Measurements from ENCODE around the gene SLC24A3.
A peak's percentile ranks its signal among the peaks of the same experiment; 100 is the strongest.
"Not testable (repeated sequence)": the region's sequence is repeated elsewhere in the genome, so short reads cannot be mapped to it uniquely, and the experiment has no call there.

SLC24A3 gene

DNA sequence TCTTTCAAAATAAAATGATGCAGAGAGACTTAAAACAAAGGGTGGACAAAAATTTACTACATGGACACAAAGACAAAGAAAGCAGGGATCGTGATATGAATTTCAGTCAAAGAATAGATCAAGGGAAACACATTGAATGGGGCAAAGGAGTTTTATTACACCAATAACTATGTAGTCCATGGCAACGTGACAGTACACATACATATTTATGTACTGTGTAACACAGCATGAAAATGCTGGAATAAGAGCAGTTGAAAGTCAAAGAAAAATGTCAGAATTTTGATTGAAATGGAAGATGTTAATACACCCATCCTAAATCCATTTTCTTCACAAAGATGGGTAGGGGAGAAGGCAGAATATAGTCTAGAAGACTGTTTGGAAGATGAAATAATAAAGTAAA is 536.2 kb downstream of the SLC24A3 start:
- FAIRE-seq (no peak), DNase-seq (ENCODE audit: insufficient read length, low spot score) (no peak)
- TF ChIP-seq POLR2A (IDR thresholded peaks at IDR 0.05; ENCODE audit: low read depth, low read length), result no peak

DNA sequence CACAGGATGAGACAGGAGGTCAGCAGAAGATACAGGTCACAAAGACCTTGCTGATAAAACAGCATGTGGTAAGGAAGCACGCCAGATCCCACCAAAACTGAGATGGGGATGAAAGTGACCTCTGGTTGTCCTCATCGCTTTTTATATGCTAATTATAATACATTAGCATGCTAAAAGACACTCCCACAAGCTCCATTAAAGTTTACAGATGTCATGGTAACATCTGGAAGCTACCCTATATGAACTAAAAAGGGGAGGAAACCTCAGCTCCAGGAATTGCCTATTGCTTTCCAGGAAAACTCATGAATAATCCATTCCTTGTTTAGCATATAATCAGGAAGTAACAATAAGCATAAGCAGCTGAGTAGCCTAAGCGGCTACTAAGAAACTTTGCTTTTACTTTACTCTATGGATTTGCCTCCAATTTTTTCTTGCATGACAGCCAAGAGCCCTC is 537.2 kb downstream of the SLC24A3 start:
- DNase-seq (ENCODE audit: insufficient read length, low spot score) (no peak), FAIRE-seq (no peak)
- no peak for TF ChIP-seq POLR2A (IDR thresholded peaks at IDR 0.05; ENCODE audit: low read depth, low read length)

DNA sequence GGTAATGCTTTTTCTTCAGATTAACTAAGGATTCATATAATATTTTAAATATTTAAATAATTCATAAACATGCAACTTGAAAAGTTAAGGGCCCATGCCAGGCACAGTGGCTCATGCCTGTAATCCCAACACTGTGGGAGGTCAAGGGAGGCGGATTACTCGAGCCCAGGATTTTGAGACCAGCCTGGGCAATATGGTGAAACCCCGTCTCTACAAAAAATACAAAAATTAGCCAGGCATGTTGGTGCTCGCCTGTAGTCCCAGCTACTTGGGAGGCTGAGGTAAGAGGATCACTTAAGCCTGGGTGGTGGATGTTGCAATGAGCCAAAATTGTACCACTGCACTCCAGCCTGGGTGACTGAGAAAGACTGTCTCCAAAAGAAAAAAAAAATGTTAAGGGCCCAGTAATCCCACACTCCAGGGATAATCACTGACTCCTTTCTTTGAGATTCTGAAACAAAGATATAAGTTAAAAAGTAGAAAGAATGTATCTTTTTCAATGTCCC is 537.7 kb downstream of the SLC24A3 start:
- TF ChIP-seq POLR2A (IDR thresholded peaks at IDR 0.05; ENCODE audit: low read depth, low read length), result no peak
- FAIRE-seq (no peak), DNase-seq (ENCODE audit: insufficient read length, low spot score) (no peak)

DNA sequence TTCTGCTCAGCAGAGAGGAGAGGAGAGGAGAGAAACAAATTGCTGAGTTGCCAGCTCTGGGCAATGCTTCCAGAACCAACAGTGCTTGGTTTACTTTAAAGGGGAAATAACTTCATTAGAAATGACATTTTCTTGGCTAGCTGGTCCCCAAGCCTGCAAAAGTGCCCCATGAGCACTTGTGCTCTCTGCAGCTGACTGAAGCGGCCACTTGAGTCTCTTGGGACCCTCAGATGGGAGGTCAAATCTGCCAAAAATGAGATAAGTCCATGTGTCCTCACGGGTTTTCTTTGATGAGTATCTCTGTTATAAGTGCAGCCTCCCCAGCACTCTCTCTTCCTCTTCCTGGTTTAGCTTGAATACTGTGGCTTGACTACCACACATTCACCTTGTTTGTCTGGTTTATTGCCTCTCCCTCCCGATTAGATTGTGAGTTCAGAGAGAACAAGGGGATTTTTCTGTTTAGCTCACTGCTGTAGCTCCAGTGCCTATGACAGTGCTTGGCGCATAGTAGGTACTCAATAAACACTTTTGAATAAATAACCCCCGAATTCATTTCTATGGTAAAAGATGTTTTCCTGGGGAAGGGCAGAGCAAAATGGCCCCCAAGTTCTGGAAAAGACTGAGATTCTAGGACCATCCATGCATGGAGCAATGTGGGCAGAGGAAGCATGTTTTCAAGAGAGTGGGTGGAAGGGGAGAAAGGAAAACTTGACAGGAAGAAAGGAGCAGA is 538.6 kb downstream of the SLC24A3 start:
- FAIRE-seq (no peak), DNase-seq (ENCODE audit: insufficient read length, low spot score) (no peak)
- TF ChIP-seq POLR2A (IDR thresholded peaks at IDR 0.05; ENCODE audit: low read depth, low read length), result no peak

DNA sequence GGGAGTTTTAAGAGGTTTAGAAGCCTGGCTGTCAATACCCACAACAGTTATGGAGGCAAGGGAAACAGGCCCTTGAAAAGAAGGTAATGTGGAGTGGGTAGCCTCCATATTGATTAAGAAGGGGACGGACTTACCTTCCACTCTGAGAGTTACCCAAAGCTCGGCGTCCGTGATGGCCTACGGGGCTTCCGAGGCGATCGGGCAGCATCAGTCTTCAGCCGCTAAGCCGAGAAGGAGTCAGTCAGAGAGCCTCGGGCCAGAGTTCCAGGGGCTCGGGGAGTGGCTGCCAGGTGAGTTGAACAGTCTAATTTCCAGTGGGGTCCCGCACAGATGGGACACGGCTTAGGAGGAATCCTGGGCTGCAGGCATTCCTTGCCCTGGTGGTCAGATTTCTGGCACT is 541.8 kb downstream of the SLC24A3 start:
- DNase-seq (ENCODE audit: insufficient read length, low spot score); FAIRE-seq: not testable (repeated sequence)

DNA sequence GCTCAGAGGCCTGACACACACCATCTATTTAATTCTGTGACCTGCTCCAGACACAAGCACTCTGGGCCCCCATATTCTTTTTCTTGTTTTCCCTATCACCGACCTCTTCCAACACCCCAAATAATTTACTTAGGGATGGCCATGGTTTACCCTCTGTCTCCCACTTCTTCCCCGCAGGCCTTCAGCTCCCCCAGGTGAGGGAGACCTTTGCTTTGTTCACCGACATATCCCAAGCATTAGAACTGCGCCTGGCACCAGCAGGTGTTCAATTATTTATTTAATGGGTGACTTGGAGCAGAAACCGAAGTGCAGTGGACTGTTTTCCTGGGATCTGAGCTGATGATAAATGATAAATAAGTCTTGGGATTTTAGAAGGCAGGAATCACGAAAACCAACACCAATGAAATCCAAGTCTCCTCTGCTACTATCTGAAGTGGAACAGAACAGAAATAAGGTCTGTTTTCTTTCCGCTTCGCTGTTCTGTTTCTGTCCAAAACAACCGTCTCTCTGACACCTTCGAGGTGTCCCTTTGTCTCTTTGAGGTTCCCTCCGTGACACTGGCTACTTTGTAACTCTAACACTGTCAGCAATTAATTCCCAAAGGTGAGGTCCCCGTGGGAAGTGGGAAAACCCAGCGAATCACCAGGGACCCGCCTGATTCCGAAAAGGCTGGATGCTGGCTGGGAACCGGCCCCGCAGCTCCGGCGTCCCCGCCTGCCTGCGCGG is 544.5 kb downstream of the SLC24A3 start:
- no peak for FAIRE-seq
- no peak for DNase-seq (ENCODE audit: insufficient read length, low spot score)
- no peak for TF ChIP-seq POLR2A (IDR thresholded peaks at IDR 0.05; ENCODE audit: low read depth, low read length)

DNA sequence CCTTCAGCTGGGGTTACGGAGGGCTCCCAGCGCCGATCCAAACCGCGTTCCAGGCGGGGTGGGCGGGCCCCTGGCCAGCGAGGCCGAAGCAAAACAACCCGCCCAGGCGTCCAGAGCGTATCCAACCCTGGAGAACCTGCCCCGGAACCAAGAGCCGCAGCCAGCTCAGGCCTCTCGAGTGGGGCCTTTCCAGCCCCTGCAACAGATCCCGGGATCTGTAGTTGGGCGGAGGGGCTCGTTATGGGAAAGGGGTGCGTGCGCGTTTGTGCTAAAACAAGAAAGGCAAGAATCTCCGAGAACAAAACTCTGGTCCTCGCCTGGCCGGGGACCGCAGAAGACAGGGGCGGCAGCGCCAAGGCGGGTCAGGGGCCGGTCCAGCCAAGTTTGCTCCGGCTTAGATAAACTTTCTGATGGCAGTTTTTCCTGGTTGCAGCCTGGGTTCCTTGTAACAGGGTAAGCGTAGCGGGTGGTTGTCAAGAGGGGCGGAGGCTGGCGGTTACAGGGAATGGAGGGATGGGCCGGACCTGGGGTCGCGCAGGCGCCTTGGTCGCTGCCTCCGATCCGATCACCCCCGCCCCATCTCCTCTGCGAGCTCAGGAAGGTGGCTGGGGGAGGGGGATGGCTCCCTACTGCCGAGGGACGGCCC is 545.2 kb downstream of the SLC24A3 start:
- no peak; the same call in 1 of the 2 replicates for TF ChIP-seq POLR2A (IDR thresholded peaks at IDR 0.05; ENCODE audit: low read depth, low read length)
- DNase-seq (ENCODE audit: insufficient read length, low spot score) (peak; percentile 91), FAIRE-seq (no peak)

DNA sequence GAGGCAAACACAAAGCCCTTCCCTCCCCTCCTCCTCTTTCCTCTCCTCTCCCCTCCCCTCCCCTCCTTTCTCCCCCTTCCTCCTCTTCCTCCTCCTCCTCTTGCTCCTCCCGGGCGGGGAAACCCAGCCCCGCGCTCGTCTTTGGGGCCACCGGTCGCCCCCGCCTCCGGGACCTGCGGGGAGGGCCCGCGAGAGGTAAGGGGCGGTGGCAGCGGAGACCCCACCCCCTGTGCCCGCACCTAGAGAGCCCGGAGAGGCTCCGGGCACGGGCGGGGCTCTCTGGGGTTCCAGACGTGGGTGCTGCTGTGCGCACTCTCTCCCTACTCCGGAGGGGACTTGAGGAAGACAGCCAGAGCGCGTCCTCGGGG is 545.7 kb downstream of the SLC24A3 start, which contains the start of gene RIN2:
RIN2 (plus strand) TSS at position 126 of the 368 bp plus-strand sequence. CDS start 131,344 bp downstream, outside the sequence.
- DNase-seq (ENCODE audit: insufficient read length, low spot score), result peak; percentile 69
- no peak for FAIRE-seq
- peak; percentile 10; the same call in 1 of the 2 replicates for TF ChIP-seq POLR2A (IDR thresholded peaks at IDR 0.05; ENCODE audit: low read depth, low read length)

DNA sequence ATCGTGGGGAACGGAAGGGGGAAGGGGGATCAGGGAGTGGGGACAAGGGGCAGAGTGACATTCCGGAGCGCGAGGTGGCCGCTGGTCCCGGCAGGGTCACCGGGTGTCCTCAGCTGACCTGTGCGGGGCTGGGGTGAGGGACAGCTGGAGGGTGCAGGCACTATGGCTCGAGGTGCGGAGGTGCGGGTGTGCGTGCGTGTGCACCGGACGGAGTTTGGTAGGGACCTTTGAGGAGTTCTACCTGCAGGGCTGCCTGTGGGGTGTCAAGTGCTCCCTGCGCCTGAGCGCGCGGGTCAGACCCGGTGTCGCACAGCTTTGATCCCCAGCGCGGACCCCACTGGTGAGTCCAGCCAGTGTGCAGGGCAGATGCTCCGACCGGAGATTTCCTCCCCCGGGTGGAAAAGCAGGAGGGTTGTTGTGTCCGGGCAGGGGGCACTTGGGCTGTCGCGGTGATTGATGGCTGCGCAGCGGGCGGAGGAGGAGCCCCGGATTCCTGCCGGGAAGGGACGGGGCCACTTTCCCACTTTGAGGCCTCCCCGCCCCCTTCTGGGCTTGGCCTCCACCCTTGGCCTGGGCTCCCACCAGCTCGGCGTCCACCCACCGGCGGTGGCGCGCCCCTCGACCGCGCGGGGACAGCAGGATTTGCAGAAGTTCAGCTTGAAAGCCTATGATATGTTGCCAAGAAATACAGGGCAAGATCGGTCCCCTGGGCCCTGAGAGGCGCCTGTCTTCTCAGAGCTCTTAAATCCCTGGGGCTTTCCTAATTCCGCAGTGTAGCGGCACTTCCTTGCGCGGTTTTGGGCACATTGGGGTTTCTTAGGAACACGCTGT is 546.3 kb downstream of the SLC24A3 start:
- FAIRE-seq, result no peak
- DNase-seq (ENCODE audit: insufficient read length, low spot score), result no peak
- TF ChIP-seq POLR2A (IDR thresholded peaks at IDR 0.05; ENCODE audit: low read depth, low read length), result no peak

DNA sequence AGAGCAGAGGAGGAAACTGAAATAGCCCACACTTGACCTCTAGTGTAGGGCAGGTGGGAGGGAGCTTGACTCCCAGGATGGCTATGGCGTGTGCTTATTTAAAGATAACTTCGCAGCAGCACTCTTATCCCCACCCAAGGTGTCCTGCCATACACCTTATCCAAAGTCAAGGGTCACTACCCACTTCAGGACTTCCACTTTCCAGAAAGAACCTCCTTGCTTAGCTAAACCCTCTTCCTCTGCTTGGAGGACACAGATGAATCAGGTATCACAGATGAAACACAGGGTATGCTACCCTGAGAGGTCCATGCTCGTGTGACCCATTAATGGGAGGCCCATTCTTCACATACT is 547.9 kb downstream of the SLC24A3 start:
- no peak for TF ChIP-seq POLR2A (IDR thresholded peaks at IDR 0.05; ENCODE audit: low read depth, low read length)
- DNase-seq (ENCODE audit: insufficient read length, low spot score) (no peak), FAIRE-seq (no peak)

DNA sequence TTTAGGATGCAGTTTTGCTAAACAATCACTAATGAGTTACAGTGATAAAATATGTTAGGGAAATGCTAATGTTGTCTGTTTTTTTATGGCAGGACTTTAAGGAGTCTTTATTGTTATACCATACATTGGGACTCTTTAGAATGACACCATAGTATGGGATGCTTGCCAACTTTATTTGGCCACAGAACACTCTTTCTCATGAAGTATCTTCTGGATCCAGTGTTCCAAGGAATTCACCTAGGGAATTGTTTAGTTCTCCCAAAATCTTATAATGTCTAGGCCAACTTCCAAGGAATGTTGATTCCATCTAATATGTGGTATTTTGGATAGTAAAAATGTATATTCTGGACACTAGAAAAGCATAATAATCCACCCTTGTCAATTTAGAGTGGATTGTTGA is 548.9 kb downstream of the SLC24A3 start:
- no peak for TF ChIP-seq POLR2A (IDR thresholded peaks at IDR 0.05; ENCODE audit: low read depth, low read length)
- FAIRE-seq, result no peak
- DNase-seq (ENCODE audit: insufficient read length, low spot score), result no peak

DNA sequence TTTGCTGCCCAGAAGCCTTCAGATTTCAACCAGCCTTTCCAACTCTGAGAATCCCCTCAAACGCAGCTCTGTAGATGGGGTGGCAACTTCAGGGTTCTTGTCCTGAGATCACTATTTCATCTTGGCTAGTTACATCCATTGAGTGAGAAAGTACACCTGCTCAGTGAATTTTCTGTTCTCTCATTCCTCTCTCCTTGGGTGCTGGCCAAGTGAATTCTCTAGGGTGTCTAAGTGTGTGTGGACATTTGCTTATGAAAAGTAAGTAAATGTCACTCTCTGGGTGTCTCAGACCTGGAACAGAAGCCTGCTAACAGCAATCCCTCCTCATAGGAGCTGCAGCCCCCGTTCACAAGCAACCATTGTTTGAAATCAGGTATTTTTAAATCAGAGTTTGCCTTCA is 549.4 kb downstream of the SLC24A3 start:
- DNase-seq (ENCODE audit: insufficient read length, low spot score), result no peak
- TF ChIP-seq POLR2A (IDR thresholded peaks at IDR 0.05; ENCODE audit: low read depth, low read length), result no peak
- FAIRE-seq, result no peak

DNA sequence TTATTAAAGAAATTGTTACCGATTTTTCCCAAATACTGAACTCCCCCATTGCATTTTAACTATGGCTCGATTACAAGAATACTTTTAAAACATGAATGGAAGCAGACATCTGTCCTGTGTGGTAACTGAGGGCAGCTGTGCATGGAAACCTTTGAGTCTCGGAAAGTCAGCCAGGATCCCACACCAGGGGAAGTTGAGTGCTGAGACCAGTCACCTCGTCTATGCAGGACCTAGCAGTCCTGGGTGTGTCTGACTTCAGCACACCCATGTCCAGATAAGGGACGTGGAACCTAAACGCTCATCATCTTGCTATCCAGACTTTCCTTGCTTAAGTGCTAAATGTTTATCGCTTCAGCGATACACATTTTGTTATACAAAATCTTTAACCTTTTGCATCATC is 551.8 kb downstream of the SLC24A3 start:
- no peak for TF ChIP-seq POLR2A (IDR thresholded peaks at IDR 0.05; ENCODE audit: low read depth, low read length)
- no peak for FAIRE-seq
- DNase-seq (ENCODE audit: insufficient read length, low spot score), result no peak

DNA sequence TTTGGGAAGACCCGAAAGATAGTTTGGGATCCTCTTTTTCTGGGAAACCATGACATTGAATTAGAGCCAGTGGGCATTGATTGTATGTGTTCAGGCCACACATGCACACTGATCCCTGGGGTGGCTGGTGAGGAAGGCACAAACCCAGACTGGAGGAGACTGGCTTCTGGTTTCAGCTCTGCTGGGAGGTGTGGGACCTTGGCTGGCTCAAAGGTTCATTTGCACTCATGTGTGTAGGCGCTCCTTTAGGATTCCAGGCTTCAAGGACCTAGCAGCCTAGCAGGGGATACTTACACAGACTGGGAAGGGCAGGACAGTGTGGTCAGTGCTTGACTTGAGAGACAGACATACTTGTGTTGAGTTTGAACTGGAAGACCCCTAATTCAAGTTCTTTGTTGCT is 552.8 kb downstream of the SLC24A3 start:
- no peak for FAIRE-seq
- TF ChIP-seq POLR2A (IDR thresholded peaks at IDR 0.05; ENCODE audit: low read depth, low read length), result no peak
- DNase-seq (ENCODE audit: insufficient read length, low spot score), result no peak
